Measurements from ENCODE around the gene FILIP1L. TPM values are rescaled to one million over a fixed set of nuclear protein-coding genes. Genes with fewer than 3 reads are reported as not detected.
A peak's percentile ranks its signal among the peaks of the same experiment; 100 is the strongest.

Gene FILIP1L
- polyA plus RNA-seq, 3 donors, result 0.13 to 0.40 (median 0.25) TPM

DNA sequence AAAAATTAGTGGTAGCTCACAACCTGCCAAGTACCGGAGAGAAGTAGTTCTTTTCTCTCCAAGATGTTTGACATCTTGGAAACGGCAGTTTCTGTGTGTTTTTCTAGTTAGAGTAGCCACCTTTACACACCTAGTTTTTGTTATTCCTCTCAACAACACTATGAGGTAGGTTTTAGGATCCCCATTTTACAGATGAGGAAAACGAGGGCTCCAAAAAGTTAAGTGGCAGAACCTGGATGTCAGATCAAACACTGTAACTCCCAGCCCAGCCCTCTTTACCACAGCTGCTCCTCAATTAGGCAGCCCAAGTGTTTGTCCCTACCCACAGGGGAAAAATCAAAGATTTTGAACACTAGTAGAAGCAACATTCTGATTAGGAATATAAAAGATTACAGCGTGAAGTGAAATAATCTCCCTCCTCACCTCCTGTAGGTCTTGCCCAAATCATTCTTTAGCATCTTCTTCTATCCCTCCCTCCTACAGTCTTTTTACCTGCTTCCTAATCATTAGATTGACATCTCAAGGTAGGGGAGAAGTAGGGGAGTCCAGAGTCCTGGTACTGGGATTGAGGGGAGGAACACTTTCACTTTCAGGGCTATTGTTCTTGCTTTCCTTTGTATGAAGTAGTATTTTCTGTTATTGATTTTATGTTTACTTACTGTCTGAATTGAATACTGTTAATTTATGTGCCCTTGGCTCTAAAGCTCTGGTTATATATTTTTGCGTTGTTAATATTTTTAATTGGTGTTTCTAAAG is 154.0 kb downstream of the FILIP1L start:
- no peak overlapping the region for H2AFZ ChIP-seq (ENCODE audit: insufficient read depth, low read depth, low read length, poor library complexity, severe bottlenecking)
- H3K27ac Mint-ChIP-seq, result peak overlapping the region in 1 of 7 donors; percentile 49

DNA sequence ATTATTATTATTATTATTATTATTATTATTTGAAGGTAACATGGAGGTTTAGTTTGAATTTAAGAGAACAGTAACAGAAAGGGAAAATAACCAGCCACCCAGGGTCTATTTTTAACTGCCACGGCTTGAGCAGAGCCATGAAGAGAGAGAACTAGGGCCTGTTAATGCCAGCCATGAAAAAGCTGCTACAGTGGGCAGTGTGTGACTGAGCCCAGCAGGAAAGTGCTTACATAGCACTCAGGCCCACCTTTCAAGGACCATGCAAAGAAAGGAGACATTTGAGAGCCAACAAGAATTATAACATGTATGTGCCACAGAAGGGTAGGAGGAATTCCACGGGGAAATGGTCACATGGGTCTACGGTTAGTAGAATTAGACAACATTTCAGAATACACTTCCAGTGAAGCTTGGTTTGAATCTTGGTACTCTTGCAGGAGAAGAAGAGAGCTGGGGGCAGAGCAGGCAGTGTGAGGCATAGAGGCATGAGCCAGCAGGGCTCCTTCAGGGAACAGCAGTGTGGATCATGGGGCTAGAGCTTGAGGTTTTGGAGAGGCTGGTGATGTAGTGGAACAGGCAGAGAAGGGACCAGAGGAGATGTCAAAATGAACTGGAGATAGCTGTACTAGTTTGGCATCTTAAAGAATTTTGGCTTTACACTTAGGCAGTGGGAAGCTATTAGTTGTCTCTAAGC is 155.9 kb downstream of the FILIP1L start:
- DNase-seq, result no peak
- no peaks in the 10 kb centered on the region for H3K9me3 ChIP-seq (replicated peaks in 1 of 2; ENCODE audit: control insufficient read depth in 1 of 2, insufficient read depth in 1 of 2, low read length in 2 of 2)
- H3K27me3 ChIP-seq (ENCODE audit: control insufficient read depth in 2 of 2, insufficient read depth in 2 of 2, low read length in 2 of 2), result no peaks in the 10 kb centered on the region
- intact Hi-C loops (cut with micrococcal nuclease), result no loop called here
- TF ChIP-seq, protein P1, sequence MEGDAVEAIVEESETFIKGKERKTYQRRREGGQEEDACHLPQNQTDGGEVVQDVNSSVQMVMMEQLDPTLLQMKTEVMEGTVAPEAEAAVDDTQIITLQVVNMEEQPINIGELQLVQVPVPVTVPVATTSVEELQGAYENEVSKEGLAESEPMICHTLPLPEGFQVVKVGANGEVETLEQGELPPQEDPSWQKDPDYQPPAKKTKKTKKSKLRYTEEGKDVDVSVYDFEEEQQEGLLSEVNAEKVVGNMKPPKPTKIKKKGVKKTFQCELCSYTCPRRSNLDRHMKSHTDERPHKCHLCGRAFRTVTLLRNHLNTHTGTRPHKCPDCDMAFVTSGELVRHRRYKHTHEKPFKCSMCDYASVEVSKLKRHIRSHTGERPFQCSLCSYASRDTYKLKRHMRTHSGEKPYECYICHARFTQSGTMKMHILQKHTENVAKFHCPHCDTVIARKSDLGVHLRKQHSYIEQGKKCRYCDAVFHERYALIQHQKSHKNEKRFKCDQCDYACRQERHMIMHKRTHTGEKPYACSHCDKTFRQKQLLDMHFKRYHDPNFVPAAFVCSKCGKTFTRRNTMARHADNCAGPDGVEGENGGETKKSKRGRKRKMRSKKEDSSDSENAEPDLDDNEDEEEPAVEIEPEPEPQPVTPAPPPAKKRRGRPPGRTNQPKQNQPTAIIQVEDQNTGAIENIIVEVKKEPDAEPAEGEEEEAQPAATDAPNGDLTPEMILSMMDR (IDR thresholded peaks at IDR 0.05), result no peak
- H3K79me2 ChIP-seq (ENCODE audit: insufficient read depth, low read length), result no peaks in the 10 kb centered on the region
- H3K4me1 Mint-ChIP-seq, result no peaks in the 10 kb centered on the region
- H2AFZ ChIP-seq (ENCODE audit: insufficient read depth, low read depth, low read length, poor library complexity, severe bottlenecking), result no peak overlapping the region
- no peaks in the 10 kb centered on the region for H3K9me3 Mint-ChIP-seq
- no peak overlapping the region for H3K4me3 Mint-ChIP-seq
- WGBS (ENCODE audit: insufficient coverage), result 100% methylated on average over 1 of the region's 3 CpGs
- no peak overlapping the region for H3K4me2 ChIP-seq (replicated peaks; ENCODE audit: extremely low read depth, low read length, poor library complexity, severe bottlenecking)
- H3K36me3 ChIP-seq (replicated peaks in 1 of 2; ENCODE audit: control insufficient read depth in 1 of 2, insufficient read depth in 2 of 2, low read length in 2 of 2), result no peaks in the 10 kb centered on the region
- H3K9ac ChIP-seq (ENCODE audit: insufficient read depth, low read length, poor library complexity, severe bottlenecking), result no peak overlapping the region
- H3K4me1 ChIP-seq (ENCODE audit: control insufficient read depth in 1 of 2, insufficient read depth in 2 of 2, low read length in 2 of 2), result no peaks in the 10 kb centered on the region
- no peak overlapping the region for H3K4me3 ChIP-seq (replicated peaks in 1 of 3; ENCODE audit: low read depth in 2 of 3, low read length in 3 of 3)
- H3K27ac ChIP-seq (ENCODE audit: low read depth in 1 of 2, low read length in 2 of 2), result no peak overlapping the region
- no peaks in the 10 kb centered on the region for H3K36me3 Mint-ChIP-seq
- H3K27me3 Mint-ChIP-seq (ENCODE audit: low read depth in 3 of 3), result peaks cover 0 to 1% (median 1%) of the 10 kb centered on the region in 3 donors
- H3K27ac Mint-ChIP-seq, result no peak overlapping the region
- no peaks in the 10 kb centered on the region for H4K20me1 ChIP-seq (ENCODE audit: insufficient read depth, low read length)

More for the DNA sequence above, 154.0 kb downstream of the FILIP1L start:
- Histone ChIP-seq H3K4me3 (replicated peaks in 1 of 3; ENCODE audit: low read depth in 2 of 3, low read length in 3 of 3) (no peak overlapping the region), H3K27ac (ENCODE audit: low read depth in 1 of 2, low read length in 2 of 2) (no peak overlapping the region), H3K79me2 (ENCODE audit: insufficient read depth, low read length) (no peaks in the 10 kb centered on the region), H3K27me3 (ENCODE audit: control insufficient read depth in 2 of 2, insufficient read depth in 2 of 2, low read length in 2 of 2) (no peaks in the 10 kb centered on the region), H3K36me3 (replicated peaks in 1 of 2; ENCODE audit: control insufficient read depth in 1 of 2, insufficient read depth in 2 of 2, low read length in 2 of 2) (no peaks in the 10 kb centered on the region), H3K9ac (ENCODE audit: insufficient read depth, low read length, poor library complexity, severe bottlenecking) (no peak overlapping the region), H3K4me2 (replicated peaks; ENCODE audit: extremely low read depth, low read length, poor library complexity, severe bottlenecking) (no peak overlapping the region), H3K9me3 (replicated peaks in 1 of 2; ENCODE audit: control insufficient read depth in 1 of 2, insufficient read depth in 1 of 2, low read length in 2 of 2) (no peaks in the 10 kb centered on the region), H3K4me1 (ENCODE audit: control insufficient read depth in 1 of 2, insufficient read depth in 2 of 2, low read length in 2 of 2) (no peaks in the 10 kb centered on the region), H4K20me1 (ENCODE audit: insufficient read depth, low read length) (no peaks in the 10 kb centered on the region)
- intact Hi-C loops (cut with micrococcal nuclease), result no loop called here
- TF ChIP-seq, protein P1 (IDR thresholded peaks at IDR 0.05), result no peak
- no peak for DNase-seq
- Mint-ChIP-seq H3K4me3 (no peak overlapping the region), H3K4me1 (no peaks in the 10 kb centered on the region), H3K36me3 (no peaks in the 10 kb centered on the region), H3K9me3 (no peaks in the 10 kb centered on the region), H3K27me3 (ENCODE audit: low read depth in 3 of 3) (peaks cover 0 to 1% (median 1%) of the 10 kb centered on the region in 3 donors)
- no CpG with 5 or more reads among the region's 5 CpGs for WGBS (ENCODE audit: insufficient coverage)

Data from CD14-positive monocyte (primary cell).